Measurements from ENCODE around the gene KIF23.

DNA sequence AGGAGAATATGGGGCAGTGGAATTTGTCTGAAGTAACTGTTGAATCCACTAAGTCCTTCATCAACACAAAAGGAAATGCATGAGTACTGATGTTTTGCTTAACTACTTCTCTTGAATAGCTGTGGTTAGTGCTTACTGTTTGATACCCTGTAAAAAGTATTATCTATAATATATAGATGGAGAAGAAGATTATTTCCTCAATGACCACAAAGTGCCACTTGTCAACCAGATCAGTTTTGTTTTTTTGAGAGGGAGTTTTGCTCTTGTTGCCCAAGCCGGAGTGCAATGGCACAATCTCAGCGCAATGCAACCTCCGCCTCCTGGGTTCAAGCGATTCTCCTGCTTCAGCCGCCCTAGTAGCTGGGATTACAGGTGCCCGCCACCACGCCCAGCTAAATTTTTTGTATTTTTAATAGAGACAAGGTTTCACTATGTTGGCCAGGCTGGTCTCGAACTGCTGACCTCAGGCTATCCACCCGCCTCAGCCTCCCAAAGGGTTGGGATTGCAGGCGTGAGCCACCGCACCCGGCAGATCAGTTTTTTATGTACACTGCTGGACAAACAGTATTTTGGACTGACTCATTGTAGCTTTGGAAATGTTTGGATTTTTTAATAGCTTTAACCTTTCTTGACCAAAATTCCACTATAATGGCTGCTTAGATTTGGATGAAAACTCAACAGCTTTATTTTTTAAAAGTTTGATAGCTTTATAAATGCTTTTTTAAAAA is 37.0 kb downstream of the KIF23 start:
- TF ChIP-seq, protein P1, sequence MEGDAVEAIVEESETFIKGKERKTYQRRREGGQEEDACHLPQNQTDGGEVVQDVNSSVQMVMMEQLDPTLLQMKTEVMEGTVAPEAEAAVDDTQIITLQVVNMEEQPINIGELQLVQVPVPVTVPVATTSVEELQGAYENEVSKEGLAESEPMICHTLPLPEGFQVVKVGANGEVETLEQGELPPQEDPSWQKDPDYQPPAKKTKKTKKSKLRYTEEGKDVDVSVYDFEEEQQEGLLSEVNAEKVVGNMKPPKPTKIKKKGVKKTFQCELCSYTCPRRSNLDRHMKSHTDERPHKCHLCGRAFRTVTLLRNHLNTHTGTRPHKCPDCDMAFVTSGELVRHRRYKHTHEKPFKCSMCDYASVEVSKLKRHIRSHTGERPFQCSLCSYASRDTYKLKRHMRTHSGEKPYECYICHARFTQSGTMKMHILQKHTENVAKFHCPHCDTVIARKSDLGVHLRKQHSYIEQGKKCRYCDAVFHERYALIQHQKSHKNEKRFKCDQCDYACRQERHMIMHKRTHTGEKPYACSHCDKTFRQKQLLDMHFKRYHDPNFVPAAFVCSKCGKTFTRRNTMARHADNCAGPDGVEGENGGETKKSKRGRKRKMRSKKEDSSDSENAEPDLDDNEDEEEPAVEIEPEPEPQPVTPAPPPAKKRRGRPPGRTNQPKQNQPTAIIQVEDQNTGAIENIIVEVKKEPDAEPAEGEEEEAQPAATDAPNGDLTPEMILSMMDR (IDR thresholded peaks at IDR 0.05; ENCODE audit: insufficient read depth, low read length, poor library complexity, severe bottlenecking) = no peak
- TF ChIP-seq EZH2phosphoT487 (conservative IDR thresholded peaks at IDR 0.05; ENCODE audit: low read length) = no peak

Measured in SU-DHL-6 (cell line).